RWPE1 (cell line): ENCODE data around the gene STAT5B.

Experiments used
- CTCF ChIA-PET: fragments of 350-600 bp; sonication (Branson Sonifier 250); formaldehyde crosslinking; extraction: SDS; loops from one replicate; lab custom pipeline; 2021; lab: Yijun Ruan, JAX
- POLR2A ChIA-PET: fragments of 400-600 bp; formaldehyde crosslinking; extraction: SDS; loops from one replicate; lab custom pipeline; 2020; ENCODE audit warnings: antibody characterized with exemption; ENCODE audit not compliant: low non-redundant PET; lab: Yijun Ruan, JAX
- DNase-seq: peaks from one replicate; pipeline ENCODE4 v3.0.0; 2012; ENCODE audit warnings: low spot score
- H3K27ac ChIP-seq: fragments of 450-650 bp; 2 replicates; pipeline ENCODE4 v1.5.1; 2017
- CTCF ChIP-seq: fragments of 450-650 bp; conservative IDR thresholded peaks from 2 replicates; pipeline ENCODE4 v1.5.1; 2017; ENCODE audit warnings: low read depth, mild to moderate bottlenecking

STAT5B gene

DNA sequence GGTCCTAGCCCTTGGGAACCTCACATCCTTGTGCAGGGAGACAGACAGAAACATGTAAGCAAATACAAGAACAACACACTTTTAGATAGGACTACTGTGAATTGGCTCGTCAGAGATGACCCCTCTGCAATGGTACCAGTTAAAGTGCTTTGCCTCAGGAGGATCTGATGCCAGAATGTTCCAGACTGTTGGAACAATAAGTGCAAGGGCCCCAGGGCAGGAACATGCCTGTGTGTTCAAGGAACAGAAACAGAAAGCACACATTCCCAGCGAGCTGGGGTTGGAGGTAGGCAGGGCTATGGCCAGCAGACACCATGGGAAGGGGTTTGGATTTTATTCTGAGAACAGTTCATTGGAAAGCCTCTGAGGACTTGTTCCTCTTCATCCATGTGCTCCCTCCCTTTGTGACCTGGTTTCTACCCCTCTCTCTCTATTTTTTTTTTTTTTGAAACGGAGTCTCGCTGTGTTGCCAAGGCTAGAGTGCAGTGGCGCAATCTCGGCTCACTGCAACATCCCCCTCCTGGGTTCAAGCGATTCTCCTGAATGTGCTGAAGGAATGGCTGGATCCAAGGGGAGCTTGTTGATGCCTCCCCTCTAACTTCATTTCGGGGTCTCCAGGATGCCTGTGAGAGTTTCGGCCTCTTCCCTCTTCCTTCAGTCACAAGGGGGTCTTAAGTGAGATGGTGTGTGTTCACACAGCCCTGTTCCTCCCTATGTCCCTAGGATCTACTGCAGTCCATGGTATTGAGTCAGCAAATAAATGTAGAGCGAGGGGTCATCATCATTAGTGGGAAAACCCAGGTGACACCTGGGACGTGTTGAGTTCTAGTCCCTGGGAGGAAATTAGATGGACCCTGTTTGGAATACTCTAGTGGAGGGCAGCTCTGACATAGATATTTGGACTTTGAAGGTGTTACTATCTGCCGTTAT is 18.5 kb upstream of the STAT5B start:
- DNase-seq: no peak
- H3K27ac ChIP-seq: no peak overlapping the region
- POLR2A ChIA-PET: interaction anchor here (0.7 kb wide), 1 partner anchor 268 kb away, joined by 3 read pairs; no protein-coding TSS in a partner anchor
- CTCF ChIA-PET: interaction anchor here (0.6 kb wide), 1 partner anchor 612 kb away, joined by 4 read pairs; no protein-coding TSS in a partner anchor
- no peak for TF ChIP-seq CTCF

GRCh38 chr17:42291129-42291528 is 14.9 kb upstream of the STAT5B start:
- H3K27ac ChIP-seq: no peak overlapping the region
- DNase-seq: no peak
- TF ChIP-seq CTCF: no peak
- CTCF ChIA-PET: no interaction called here
- POLR2A ChIA-PET: no interaction called here

- no peak overlapping the region for H3K27ac ChIP-seq
- ChIA-PET POLR2A (no interaction called here), CTCF (no interaction called here)
Measured at GRCh38 chr17:42290577-42290976, 14.4 kb upstream of the STAT5B start.

DNA sequence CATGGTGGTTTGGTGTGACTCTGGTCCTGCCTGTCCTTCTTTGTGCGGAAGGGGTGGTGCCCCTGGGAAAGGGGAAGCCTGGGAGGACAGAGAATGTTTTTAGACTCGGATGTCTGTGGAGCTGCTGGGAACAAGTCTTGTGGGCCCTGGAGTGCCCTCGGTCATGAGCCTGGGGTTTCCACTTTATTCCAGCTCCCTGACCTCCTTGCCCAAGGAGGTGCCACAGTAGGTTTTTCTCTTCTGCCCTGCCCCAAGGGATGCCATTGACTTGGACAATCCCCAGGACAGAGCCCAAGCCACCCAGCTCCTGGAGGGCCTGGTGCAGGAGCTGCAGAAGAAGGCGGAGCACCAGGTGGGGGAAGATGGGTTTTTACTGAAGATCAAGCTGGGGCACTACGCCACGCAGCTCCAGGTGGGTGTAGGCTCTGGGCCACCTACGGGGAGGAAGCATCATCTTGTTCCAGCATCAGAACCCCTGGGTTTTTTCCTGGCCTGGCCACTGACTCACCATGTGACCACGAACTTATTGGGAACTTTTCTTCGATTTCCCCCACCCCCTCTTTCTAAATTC is 13.5 kb upstream of the STAT5B start:
- H3K27ac ChIP-seq: peak overlapping the region; percentile 10; the same call in 1 of the 2 replicates
- CTCF ChIA-PET: interaction anchor here (0.6 to 2.3 kb wide), 2 partner anchors 23 to 73 kb away, joined by 3 to 9 read pairs; no protein-coding TSS in a partner anchor
- no peak for DNase-seq
- POLR2A ChIA-PET: no interaction called here
- TF ChIP-seq CTCF: no peak

More at GRCh38 chr17:42290577-42290976, 14.4 kb upstream of the STAT5B start:
- no peak for TF ChIP-seq CTCF
- DNase-seq: no peak

DNA sequence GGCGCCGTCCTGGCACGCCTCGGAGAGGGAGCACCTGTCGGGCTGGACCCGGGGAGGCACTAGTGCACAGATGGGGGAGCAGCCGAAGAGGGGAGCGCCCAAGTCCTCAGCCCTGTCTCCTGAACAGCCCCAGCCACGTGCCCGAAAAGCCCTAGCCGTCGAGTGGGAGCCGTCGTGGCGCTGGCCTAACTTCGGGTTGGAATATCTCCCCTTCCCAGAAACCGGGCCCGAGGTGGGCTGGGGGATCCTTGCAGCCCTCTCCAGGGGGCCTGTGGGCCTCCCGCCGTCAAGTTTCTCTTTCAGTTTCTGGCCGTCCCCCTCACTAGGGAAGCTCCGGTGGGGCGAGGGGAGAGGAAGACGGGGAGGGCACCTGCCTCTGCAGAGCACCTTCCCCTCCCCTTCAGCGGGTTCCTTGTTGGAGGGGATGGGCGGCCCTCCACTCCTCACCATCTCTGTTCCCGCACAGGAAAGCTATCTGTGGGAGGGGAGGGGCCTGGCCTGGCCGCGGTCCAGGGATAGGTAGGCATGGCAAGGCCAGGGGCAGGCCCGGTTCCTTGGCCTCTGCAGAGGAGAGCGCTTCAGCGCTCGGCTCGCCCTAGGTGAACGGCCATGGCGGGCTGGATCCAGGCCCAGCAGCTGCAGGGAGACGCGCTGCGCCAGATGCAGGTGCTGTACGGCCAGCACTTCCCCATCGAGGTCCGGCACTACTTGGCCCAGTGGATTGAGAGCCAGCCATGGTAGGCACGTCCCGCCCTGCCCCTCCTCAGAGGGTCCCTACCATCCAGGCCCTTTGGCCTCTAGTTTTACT is 12.8 kb upstream of the STAT5B start:
- H3K27ac ChIP-seq: peak overlapping the region; percentile 4; the same call in 1 of the 2 replicates
- POLR2A ChIA-PET: no interaction called here
- no peak for DNase-seq
- TF ChIP-seq CTCF: no peak
- CTCF ChIA-PET: interaction anchor here (0.6 to 2.3 kb wide), 2 partner anchors 24 to 72 kb away, joined by 3 to 9 read pairs; no protein-coding TSS in a partner anchor
